ENCODE measurements around the gene OPN1SW.

The OPN1SW gene

DNA sequence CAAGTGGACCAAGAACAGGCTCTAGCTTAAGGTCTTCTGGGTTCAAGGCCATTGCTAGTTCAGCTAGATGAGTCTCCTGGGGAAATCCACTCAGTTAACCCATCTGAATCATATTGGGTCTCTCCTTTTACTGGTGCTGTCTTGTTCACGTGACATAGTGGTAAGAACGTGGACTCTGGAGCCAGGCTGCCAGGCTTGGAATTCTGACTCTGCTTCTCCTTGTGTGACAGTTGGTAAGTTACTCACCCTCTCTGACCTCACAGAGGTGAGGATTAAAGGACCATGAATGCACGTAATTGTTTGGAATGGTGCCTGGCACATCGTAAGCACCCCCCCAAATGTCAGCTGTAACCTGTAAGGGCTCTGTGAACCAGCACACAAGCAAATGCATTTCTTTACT, 46.1 kb downstream of the OPN1SW start:
- no peaks in the 10 kb centered on the region for H3K9me3 ChIP-seq (ENCODE audit: low read depth, low read length)
- H3K4me3 ChIP-seq = no peak overlapping the region
- TF ChIP-seq POLR2AphosphoS5 (IDR thresholded peaks at IDR 0.05; ENCODE audit: borderline replicate concordance, low read depth, low read length) (no peak), FOXP2 (optimal IDR thresholded peaks at IDR 0.05; ENCODE audit: control extremely low read depth, extremely low read length, insufficient read depth) (no peak), EZH2 (IDR thresholded peaks at IDR 0.05) (no peak)
- H3K27ac ChIP-seq = no peak overlapping the region
- no peak overlapping the region for H3K9ac ChIP-seq (ENCODE audit: insufficient read length)
- no peak for DNase-seq (ENCODE audit: low read depth, low spot score)
- no peaks in the 10 kb centered on the region for H3K36me3 ChIP-seq (ENCODE audit: insufficient read depth, low read length)

DNA sequence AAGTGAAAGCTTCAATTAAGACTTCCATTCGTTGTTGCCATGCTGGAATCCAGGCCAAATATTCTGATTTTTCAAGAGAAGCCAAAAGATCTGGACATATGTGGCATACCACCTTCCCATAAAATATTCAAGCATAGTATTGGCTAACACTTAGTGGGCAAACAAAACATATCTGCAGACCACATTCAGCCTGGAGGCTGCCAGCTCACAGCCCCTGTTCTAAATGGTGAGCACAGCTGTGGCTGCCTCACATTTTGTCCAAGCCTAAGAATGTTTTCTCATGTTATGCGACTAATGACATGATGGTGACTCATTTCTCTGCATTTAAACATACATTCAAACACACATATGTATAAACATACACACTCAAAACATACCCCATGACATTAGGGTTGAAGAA, 47.0 kb downstream of the OPN1SW start:
- no peak overlapping the region for H3K4me3 ChIP-seq
- TF ChIP-seq EZH2 (IDR thresholded peaks at IDR 0.05) (no peak), FOXP2 (optimal IDR thresholded peaks at IDR 0.05; ENCODE audit: control extremely low read depth, extremely low read length, insufficient read depth) (no peak), POLR2AphosphoS5 (IDR thresholded peaks at IDR 0.05; ENCODE audit: borderline replicate concordance, low read depth, low read length) (no peak)
- H3K27ac ChIP-seq = no peak overlapping the region
- no peak for DNase-seq (ENCODE audit: low read depth, low spot score)
- H3K9me3 ChIP-seq (ENCODE audit: low read depth, low read length) = no peaks in the 10 kb centered on the region
- no peaks in the 10 kb centered on the region for H3K36me3 ChIP-seq (ENCODE audit: insufficient read depth, low read length)
- no peak overlapping the region for H3K9ac ChIP-seq (ENCODE audit: insufficient read length)

DNA sequence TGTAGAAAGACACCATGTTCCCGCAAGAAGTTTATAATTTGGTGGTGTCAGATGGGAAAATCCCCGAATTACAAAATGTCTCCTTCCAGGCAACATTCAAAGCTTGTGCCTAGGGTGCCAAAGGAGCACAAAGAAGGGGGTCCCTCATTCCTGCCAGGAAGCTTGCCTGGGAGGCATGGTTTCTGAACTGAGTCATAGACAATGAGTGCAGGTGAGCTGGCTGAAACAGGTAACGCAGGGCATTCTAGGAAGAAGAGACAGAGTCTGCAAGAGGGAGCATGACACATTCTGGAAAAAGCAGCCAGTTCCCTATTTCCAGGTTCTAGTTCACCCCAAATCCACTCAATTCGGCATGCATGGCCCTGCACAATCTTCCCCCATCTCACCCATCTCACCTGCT, 48.4 kb downstream of the OPN1SW start:
- DNase-seq (ENCODE audit: low read depth, low spot score) = no peak
- H3K4me3 ChIP-seq = no peak overlapping the region
- no peak overlapping the region for H3K27ac ChIP-seq
- H3K9me3 ChIP-seq (ENCODE audit: low read depth, low read length) = no peaks in the 10 kb centered on the region
- TF ChIP-seq EZH2 (IDR thresholded peaks at IDR 0.05) (no peak), FOXP2 (optimal IDR thresholded peaks at IDR 0.05; ENCODE audit: control extremely low read depth, extremely low read length, insufficient read depth) (no peak), POLR2AphosphoS5 (IDR thresholded peaks at IDR 0.05; ENCODE audit: borderline replicate concordance, low read depth, low read length) (no peak)
- H3K9ac ChIP-seq (ENCODE audit: insufficient read length) = no peak overlapping the region
- H3K36me3 ChIP-seq (ENCODE audit: insufficient read depth, low read length) = no peaks in the 10 kb centered on the region

DNA sequence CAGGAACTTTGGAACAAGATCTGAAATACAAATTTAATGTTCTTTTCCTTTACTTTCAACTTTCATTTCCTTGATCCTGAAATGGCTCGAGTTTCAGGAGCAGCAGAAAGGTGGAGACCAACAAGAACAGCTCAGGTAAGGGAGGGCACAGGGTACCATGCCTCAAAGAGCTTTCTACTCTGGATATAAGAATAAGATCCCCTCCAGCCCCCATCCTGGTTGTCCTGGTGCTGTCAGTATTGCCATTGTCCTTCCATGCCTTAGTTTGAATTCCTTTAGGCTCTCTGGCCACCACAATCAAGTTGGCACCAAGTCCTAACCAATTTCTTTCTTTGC, 48.9 kb downstream of the OPN1SW start:
- Histone ChIP-seq H3K4me3 (no peak overlapping the region), H3K27ac (no peak overlapping the region), H3K9ac (ENCODE audit: insufficient read length) (no peak overlapping the region), H3K36me3 (ENCODE audit: insufficient read depth, low read length) (no peaks in the 10 kb centered on the region), H3K9me3 (ENCODE audit: low read depth, low read length) (no peaks in the 10 kb centered on the region)
- DNase-seq (ENCODE audit: low read depth, low spot score) = no peak
- no peak for TF ChIP-seq POLR2AphosphoS5 (IDR thresholded peaks at IDR 0.05; ENCODE audit: borderline replicate concordance, low read depth, low read length)
- no peak for TF ChIP-seq EZH2 (IDR thresholded peaks at IDR 0.05)
- no peak for TF ChIP-seq FOXP2 (optimal IDR thresholded peaks at IDR 0.05; ENCODE audit: control extremely low read depth, extremely low read length, insufficient read depth)

DNA sequence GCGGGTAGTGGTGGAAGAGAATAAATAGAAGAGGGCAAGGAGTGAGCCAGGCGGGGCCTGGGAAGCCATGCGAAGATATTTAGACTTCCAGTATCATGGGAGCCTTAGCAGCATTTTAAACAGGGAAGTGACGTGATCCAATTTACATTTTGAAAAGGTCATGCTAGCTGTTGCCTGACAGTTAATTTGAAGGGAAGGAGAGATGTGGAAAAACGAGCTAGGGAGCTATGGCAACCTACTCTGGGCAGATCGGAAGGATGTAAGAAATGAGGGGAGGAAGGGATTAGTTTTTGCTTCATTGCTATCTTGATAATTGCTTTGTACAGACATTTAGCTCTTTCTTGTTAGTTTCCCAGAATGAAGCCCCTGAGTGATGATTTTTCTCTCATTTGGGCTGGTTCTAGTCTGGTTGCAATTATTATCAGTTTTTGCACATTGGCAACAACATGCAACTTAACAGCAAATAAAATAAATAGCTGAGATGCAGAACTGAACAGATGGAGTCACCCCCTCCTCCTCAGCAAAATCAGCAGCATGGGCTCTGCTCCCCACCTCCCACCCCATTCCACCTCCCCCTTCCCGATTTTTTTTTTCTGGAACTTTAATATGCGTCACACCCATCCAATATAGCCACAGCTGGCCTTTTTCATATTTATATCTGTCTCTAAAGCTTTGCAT, 49.4 kb downstream of the OPN1SW start:
- Histone ChIP-seq H3K9ac (ENCODE audit: insufficient read length) (no peak overlapping the region), H3K9me3 (ENCODE audit: low read depth, low read length) (no peaks in the 10 kb centered on the region), H3K4me3 (no peak overlapping the region), H3K36me3 (ENCODE audit: insufficient read depth, low read length) (no peaks in the 10 kb centered on the region), H3K27ac (no peak overlapping the region)
- no peak for TF ChIP-seq FOXP2 (optimal IDR thresholded peaks at IDR 0.05; ENCODE audit: control extremely low read depth, extremely low read length, insufficient read depth)
- TF ChIP-seq EZH2 (IDR thresholded peaks at IDR 0.05) = no peak
- no peak for TF ChIP-seq POLR2AphosphoS5 (IDR thresholded peaks at IDR 0.05; ENCODE audit: borderline replicate concordance, low read depth, low read length)
- DNase-seq (ENCODE audit: low read depth, low spot score) = no peak

DNA sequence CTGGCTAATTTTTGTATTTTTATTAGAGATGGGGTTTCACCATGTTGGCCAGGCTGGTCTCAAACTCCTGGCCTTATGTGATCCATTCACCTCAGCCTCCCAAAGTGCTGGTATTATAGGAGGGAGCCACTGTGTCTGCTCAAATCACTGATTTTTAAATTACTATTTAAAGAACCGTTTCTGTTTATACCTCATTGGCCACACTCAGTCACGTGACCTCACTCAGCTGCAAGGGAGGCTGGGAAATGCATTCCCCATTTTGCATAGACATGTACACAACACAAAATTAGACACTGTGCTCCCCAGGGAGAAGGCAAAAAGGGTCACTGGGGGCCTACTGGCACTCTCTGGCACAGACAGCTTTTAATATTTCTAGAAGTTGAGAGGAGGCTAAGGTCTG, 50.1 kb downstream of the OPN1SW start:
- no peak overlapping the region for H3K4me3 ChIP-seq
- H3K9me3 ChIP-seq (ENCODE audit: low read depth, low read length) = no peaks in the 10 kb centered on the region
- no peaks in the 10 kb centered on the region for H3K36me3 ChIP-seq (ENCODE audit: insufficient read depth, low read length)
- no peak for DNase-seq (ENCODE audit: low read depth, low spot score)
- H3K27ac ChIP-seq = no peak overlapping the region
- H3K9ac ChIP-seq (ENCODE audit: insufficient read length) = no peak overlapping the region
- no peak for TF ChIP-seq POLR2AphosphoS5 (IDR thresholded peaks at IDR 0.05; ENCODE audit: borderline replicate concordance, low read depth, low read length)
- no peak for TF ChIP-seq EZH2 (IDR thresholded peaks at IDR 0.05)
- no peak for TF ChIP-seq FOXP2 (optimal IDR thresholded peaks at IDR 0.05; ENCODE audit: control extremely low read depth, extremely low read length, insufficient read depth)

DNA sequence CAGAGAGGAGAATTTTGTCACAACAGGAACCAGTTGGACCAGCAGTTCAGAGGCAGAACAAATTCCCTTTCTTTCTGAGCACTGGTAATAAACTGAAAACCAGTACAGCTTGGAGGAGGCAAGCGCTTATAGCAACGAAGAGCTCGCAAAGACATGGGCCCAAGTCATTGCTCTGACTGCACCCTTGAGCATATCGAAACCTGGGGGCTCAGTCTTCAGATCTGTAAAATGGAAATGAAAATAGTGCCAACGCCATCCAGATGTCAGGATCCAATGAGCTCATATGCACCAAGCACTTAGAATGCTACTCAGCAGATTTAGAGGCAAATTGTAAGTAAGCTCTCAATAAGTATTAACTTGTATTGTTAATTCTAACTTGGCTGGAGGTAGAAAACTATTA, 50.9 kb downstream of the OPN1SW start:
- H3K9me3 ChIP-seq (ENCODE audit: low read depth, low read length) = no peaks in the 10 kb centered on the region
- H3K4me3 ChIP-seq = no peak overlapping the region
- H3K9ac ChIP-seq (ENCODE audit: insufficient read length) = no peak overlapping the region
- H3K27ac ChIP-seq = no peak overlapping the region
- H3K36me3 ChIP-seq (ENCODE audit: insufficient read depth, low read length) = no peaks in the 10 kb centered on the region
- DNase-seq (ENCODE audit: low read depth, low spot score) = no peak
- TF ChIP-seq POLR2AphosphoS5 (IDR thresholded peaks at IDR 0.05; ENCODE audit: borderline replicate concordance, low read depth, low read length) (no peak), FOXP2 (optimal IDR thresholded peaks at IDR 0.05; ENCODE audit: control extremely low read depth, extremely low read length, insufficient read depth) (no peak), EZH2 (IDR thresholded peaks at IDR 0.05) (no peak)
